ENCODE measurements around the gene SWSAP1.

GRCh38 chr19:11330127-11330526, 44.3 kb upstream of the SWSAP1 start:
- TF ChIP-seq, protein P1, sequence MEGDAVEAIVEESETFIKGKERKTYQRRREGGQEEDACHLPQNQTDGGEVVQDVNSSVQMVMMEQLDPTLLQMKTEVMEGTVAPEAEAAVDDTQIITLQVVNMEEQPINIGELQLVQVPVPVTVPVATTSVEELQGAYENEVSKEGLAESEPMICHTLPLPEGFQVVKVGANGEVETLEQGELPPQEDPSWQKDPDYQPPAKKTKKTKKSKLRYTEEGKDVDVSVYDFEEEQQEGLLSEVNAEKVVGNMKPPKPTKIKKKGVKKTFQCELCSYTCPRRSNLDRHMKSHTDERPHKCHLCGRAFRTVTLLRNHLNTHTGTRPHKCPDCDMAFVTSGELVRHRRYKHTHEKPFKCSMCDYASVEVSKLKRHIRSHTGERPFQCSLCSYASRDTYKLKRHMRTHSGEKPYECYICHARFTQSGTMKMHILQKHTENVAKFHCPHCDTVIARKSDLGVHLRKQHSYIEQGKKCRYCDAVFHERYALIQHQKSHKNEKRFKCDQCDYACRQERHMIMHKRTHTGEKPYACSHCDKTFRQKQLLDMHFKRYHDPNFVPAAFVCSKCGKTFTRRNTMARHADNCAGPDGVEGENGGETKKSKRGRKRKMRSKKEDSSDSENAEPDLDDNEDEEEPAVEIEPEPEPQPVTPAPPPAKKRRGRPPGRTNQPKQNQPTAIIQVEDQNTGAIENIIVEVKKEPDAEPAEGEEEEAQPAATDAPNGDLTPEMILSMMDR (IDR thresholded peaks at IDR 0.05): no peak
- TF ChIP-seq POLR2A (IDR thresholded peaks at IDR 0.05): no peak
